Peyer's patch (tissue), 4 donors: ENCODE measurements around the gene ACIN1.

Experiments
- CTCF ChIP-seq, 6 experiments: fragments of 450-650 bp in 4 of 6; fragments of 200-600 bp in 2 of 6; sonication (generic) in 1 of 6; IDR thresholded peaks; one replicate each; pipeline ENCODE4 v1.5.1; 2017 to 2019; ENCODE audit warnings: antibody characterized with exemption in 6 of 6, mild to moderate bottlenecking in 3 of 6, moderate library complexity in 1 of 6
- POLR2A ChIP-seq, 2 donors: fragments of 450-650 bp; IDR thresholded peaks; one replicate each; pipeline ENCODE4 v1.5.1; 2017; ENCODE audit warnings: antibody characterized with exemption in 2 of 2, mild to moderate bottlenecking in 2 of 2, moderate library complexity in 2 of 2

- TF ChIP-seq POLR2A (IDR thresholded peaks at IDR 0.05) = no peak
- TF ChIP-seq CTCF (IDR thresholded peaks at IDR 0.05) = no peak
These were observed 36.1 kb downstream of the ACIN1 start for GRCh38 chr14:23058654-23059504.
